ENCODE results near the gene PI4K2B. TPM values are rescaled to one million over a fixed set of nuclear protein-coding genes. Genes with fewer than 3 reads are reported as not detected.
"Not testable (repeated sequence)": the region's sequence is repeated elsewhere in the genome, so short reads cannot be mapped to it uniquely, and the experiment has no call there.

The PI4K2B gene
- total RNA-seq (2014; rRNA removed; shearing (Covaris generic)) = 13.5 and 14.6 TPM in 2 replicates
- polyA plus RNA-seq (2014; cell fraction: nucleus; rRNA removed) = 25.2 and 39.2 TPM in 2 replicates

DNA sequence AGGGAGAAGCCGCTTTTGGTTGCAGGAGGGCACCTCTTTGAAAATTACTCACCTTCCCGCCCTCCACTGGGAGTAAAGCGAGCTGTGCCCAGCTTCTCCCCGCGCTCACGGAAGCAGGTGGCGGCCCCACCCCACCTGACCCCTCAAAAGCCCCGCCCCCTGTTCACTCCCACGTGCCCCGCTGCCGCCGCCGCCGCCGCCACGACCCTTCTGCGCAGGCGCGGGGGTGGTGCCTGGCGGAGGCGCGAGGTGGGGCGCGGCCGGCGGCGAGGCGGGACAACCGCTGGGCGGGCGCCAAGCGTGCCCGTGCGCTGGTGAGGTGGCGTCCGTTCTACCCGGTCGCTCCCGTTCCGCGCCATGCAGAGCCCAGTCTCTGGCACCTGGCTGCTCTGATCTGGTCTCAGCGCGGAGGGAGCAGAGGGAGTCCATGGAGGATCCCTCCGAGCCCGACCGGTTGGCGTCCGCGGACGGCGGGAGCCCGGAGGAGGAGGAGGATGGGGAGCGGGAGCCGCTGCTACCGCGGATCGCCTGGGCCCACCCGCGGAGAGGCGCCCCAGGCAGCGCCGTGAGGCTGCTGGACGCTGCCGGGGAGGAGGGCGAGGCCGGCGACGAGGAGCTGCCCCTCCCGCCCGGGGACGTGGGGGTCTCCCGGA is at the start of gene PI4K2B:
Gene PI4K2B (plus strand): TSS at position 297 of the 653 bp plus-strand sequence. CDS start 131 bp downstream, at position 428.
- DNase-seq (ENCODE audit: extremely low read depth, low read depth) = peak; percentile 83

DNA sequence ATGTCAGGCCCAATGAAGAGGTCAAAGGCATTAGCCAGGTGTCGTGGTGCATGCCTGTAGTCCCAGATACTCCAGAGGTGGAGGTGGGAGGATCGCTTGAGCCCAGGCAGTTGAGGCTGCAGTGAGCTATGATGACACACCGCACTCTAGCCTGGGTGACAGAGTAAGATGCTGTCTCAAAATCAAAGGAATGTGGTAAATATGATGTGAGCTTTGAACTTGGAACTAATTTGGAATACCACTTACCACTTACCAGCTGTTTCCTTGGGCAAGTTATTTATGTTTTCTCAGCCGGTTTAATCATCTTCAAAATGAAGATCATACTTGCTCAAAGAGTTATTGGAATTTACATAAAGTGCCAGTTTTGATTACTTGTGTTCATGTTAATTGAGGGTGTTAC is 49.8 kb upstream of the PI4K2B start:
- no peak for DNase-seq (ENCODE audit: extremely low read depth, low read depth)

DNA sequence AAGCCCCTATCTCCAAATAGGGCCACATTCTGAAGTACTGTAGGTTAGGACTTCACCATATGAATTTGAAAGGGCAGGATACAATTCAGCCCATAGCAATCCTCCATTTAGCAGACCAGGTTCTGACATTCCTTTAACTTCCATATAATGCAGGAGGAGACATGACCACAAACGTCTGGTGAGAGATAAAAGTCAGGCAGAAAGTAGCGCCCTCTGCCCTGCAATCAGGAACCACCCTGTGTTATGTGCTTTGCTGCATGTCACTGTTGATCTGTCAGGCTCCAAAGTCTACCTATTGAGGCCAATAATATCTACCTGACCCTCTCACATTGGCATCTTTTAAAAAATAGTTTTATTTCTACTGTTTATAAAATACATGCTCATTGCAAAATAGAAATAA is 43.4 kb upstream of the PI4K2B start:
- no peak for DNase-seq (ENCODE audit: extremely low read depth, low read depth)

DNA sequence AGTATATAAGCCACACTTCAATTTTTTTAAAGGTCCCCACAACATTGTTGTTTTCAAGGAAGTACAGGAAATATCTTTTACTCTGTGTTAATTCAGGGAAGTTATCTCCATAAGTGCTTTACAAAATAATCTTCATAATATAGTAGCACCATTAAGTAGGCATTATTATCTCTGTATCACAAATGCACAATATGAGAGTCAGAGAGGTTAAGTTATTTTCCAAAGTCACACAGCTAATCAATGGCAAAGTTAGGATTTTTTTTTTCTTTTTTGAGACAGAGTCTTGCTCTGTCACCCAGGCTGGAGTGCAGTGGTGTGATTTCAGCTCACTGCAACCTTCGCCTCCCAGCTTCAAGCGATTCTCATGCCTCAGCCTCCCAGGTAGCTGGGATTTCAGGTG is 35.1 kb upstream of the PI4K2B start:
- no peak for DNase-seq (ENCODE audit: extremely low read depth, low read depth)

DNA sequence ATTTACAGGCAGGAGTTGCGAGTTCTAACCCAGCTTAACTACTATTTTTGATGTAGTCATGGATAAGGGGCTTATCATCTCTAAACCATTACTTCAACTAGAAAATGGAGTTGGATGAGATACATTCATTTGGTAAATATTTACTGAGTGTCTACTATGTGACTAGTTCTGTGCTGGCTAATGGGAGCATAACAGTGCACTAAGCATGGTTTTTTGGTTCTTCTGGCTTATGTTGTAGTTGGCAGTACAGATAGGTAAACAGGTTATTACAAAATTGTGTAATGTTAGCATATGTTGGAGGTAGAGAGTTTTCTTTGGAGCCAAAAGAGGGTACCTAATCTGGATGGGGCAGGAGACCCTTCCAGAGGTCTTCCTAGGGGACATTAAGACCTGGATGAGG is 25.8 kb upstream of the PI4K2B start:
- DNase-seq (ENCODE audit: extremely low read depth, low read depth) = no peak

DNA sequence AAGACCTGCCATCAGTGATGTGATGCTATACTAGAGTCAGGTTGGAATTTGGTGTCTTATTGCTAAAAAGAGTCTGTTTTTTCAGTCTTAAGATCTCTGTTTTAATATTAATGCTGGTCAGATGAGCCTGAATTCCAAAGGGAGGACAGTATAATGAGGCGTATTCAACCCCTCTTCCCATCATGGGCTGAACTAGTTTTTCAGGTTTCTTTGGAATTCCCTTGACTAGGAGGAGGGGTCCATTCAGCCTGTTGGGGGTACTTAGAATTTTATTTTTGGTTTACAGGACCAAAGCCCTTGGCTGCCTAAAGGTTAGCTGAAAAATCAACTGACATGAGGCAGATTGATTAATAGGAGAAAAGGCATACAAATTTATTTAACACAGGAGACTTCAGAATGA is 24.1 kb upstream of the PI4K2B start:
- no peak for DNase-seq (ENCODE audit: extremely low read depth, low read depth)

DNA sequence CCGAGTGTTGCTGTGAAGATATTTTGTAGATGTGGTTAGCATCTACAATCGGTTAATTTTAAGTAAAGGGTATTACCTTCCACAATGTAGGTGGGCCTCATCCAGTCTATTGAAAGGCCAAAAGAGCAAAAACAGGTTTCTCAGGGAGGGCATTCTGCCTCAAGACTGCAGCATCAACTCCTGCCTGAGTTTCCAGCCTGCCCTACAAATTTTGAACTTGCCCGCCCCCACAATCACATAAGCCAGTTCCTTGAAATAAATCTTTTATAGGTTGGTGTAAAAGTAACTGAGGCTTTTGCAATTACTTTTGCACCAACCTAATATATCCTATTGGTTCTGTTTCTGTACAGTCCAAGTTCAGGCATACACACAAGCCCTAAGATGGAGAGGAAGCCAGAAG is 22.1 kb upstream of the PI4K2B start:
- no peak for DNase-seq (ENCODE audit: extremely low read depth, low read depth)

DNA sequence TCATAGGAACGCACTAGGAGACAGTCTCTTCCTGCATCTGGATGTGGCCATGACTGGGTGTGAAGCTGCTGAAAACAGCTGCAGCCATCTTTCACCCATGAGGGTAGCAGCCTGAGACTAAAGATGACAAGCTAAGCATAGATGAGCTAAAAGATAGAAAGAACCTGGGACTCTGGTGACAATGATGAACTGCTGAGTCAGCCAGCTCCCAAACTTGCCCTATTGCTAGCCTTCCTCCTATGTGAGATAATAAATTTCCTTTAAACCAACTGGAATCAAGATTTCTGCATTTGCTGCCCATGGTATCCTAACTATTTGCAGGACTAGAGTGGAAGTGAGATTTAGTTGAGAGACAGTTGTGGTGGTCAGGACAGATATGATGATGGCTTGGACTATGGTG is 21.0 kb upstream of the PI4K2B start:
- DNase-seq (ENCODE audit: extremely low read depth, low read depth) = no peak

DNA sequence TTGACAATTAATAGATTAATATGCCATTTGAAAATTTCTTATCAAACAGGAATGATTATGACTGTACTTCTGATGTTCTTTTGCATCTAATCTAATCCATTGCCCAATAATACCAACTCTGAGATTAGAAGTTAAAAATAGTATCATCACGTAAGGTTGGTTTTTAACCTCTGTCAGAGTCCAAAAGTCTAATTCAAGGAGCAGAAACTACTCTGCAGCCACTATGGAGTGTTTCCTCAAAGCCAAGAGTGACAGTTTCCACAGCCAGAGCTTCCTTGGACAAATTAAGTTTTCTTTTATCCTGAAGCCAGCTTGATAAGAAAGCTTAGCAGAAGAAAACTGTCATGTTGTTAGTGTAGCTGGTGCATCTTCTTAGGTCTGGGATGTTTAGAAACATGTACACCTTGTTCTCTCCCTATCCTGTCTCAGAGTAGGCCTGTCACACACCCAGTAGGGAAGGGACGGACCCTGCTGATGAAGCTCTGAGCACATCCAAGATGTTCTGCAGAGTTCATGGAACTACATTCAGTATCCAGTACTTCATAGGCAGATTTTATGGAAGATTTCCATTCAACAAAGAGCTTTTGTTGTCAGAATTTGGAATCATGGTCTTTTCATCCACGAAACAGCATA is 20.4 kb upstream of the PI4K2B start:
- no peak for DNase-seq (ENCODE audit: extremely low read depth, low read depth)

DNA sequence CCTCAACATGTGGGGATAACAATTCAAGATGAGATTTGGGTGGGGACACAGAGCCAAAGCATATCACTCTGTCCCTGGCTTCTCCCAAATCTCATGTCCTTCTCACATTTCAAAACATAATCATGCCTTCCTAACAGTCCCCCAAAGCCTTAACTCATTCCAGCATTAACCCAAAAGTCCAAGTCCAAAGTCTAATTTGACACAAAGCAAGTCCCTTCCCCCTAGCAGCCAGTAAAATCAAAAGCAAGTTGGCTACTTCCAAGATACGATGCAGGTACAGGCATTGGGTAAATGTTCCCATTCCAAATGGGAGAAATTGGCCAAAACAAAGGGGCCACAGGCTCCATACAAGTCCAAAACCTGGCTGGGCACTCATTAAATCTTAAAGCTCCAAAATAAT is 19.1 kb upstream of the PI4K2B start:
- DNase-seq (ENCODE audit: extremely low read depth, low read depth) = not testable (repeated sequence)

DNA sequence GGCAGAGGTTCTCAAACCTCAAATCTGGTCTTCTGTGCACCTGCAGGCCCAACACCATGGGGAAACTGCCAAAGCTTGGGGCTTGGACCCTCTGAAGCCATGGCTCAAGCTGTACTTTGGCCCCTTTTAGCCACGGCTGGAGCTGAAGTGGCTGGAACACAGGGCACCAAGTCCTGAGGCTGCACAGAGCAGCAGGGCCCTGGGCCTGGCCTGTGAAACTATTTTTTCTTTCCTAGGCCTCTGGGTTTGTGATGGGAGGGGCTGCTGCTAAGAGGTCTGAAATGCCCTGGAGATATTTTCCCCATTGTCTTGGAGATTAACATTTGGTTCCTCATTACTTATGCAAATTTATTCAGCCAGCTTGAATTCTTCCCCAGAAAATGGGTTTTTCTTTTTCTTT is 18.3 kb upstream of the PI4K2B start:
- DNase-seq (ENCODE audit: extremely low read depth, low read depth) = no peak

DNA sequence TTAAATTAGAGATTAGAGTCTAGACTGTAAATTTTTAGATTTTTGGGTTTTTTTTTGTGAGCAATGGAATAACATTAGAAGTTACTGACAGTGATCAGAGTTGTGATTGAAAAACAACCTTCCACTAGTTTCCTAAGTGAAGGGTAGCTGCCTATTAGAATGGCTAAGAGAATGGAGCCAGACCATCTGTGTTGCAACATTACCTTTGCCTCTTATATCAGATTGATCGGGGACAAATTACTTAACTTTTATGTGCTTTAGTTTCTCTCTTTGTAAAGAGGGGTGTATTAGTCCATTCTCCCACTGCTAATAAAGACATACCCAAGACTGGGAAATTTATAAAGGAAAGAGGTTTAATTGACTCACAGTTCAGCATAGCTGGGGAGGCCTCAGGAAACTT is 12.5 kb upstream of the PI4K2B start:
- no peak for DNase-seq (ENCODE audit: extremely low read depth, low read depth)

DNA sequence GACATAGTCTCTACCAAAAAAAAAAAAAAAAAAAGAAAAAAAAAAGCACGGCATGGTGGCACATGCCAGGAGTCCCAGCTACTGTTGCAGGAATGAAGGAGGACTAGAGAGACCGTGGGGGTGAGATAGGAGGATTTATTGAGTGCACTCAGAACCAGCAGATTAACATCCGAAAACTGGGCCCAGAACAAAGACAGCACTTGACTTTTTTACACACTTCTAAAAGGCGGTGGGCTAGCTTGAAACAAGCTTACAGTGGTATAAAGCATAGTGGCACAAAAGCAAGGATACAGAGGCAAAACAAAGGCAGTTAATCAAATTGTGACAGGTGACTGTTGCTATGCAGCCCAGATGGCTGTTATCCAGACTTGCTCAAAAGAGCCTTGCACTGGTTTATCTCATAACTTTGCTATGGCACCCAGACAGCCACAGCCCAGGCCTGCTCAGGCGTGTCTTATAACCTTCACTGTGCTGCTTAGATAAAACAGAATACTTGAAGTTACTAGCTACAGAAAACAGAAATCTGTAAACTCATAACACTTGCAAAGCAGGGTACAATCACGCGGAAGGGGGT is 9.9 kb upstream of the PI4K2B start:
- no peak for DNase-seq (ENCODE audit: extremely low read depth, low read depth)

DNA sequence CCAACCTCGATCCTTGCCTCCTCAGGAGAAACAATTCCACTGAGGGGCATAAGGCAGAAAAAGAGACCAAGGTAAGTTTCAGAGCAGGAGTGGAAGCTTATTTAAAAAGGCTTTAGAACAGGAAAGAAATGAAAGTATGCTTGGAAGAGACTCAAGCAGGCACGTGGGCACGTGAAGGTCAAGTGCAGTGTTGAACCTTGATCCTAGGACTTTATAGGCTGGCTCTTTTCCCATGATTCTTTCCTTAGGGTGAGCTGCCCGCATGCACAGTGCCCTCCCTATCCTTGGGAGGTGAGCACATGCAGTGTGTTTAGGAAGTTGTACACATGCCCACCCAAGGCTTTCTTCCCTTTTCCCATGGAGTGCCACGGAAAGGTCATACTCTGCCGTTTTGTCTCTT is 4.0 kb upstream of the PI4K2B start:
- no peak for DNase-seq (ENCODE audit: extremely low read depth, low read depth)

DNA sequence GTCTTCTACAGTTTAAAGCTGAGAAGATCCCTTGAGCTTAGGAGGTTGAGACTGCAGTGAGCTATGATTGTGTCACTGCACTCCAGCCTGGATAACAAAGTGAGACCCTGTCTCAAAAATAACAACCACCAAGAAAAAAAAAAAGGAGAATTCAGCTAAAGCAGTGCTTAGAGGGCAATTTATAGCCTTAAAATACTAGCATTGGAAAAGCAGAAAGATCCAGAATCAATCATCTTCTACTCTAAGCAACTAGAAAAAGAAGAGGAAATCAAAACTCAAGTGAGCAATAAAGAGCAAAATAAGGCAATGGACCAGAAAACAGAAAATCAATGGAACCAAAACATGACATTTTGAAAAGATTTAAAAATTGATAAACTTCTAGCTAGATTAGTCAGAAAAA is 639 bp upstream of the PI4K2B start:
- DNase-seq (ENCODE audit: extremely low read depth, low read depth) = no peak

DNA sequence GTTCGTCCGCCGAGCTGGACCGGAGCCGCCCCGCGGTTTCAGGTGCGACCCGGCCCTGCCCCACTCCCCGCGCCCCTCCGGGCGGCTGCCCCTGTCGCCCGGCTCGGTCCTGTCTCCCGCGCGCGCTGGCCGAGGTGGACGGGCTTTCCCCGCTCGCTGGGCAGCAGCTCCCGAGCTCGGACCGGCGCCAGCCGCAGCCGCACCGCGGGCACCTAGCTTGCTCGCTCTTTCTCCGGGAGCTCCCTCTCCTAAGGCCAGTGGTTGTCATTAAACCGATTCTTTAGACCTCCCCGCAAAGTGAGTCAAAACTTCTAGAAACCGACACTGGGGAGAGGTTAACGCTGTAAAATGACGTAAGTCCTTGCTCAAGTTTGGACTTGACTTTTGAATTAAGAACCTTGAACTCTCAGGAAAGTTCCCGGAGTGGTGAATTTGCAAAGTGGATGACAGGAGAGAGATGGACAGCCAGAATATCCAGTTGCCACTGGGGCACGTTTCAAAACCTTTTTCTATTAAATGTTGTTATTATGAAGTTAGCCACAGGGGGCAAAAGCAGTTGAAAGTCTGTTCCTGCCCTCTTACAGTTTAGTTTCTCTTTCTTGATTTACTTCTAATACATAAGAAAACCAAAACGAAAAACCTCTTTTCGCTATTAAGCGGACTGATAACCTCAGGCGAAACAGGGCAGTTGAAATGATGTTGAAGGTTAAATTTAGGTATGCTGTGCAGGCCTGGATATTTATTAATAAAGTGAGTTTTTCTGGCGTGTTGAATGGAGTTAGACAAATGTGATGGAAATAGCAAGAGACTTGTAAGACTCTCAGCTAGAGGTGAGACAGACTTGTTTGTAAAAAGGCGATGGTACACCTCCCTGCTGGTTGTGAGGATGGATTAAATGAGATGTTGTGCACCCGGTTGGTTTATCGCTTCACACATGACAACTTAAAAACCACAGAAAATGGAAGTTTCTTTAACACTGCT is 847 bp downstream of the PI4K2B start:
- DNase-seq (ENCODE audit: extremely low read depth, low read depth) = peak; percentile 64

DNA sequence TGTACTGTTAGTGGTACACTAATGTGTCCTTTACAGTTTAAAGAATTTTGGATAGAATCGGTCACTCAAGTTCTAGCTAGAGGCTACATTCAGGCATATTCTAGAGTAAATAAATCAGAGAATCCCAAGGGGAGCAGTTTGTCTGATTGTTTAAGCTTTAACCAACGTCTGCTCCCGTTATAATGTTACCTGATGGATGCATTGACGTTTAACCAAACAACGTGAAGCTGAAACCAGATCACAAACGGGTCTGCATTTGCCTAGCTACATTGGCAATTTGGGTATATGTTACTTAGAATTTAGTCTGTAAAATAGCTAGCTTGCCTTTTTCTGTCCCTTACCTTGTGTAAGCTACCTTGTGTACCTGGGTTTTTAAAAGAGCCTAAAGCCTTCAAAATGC is 1.6 kb downstream of the PI4K2B start:
- no peak for DNase-seq (ENCODE audit: extremely low read depth, low read depth)

DNA sequence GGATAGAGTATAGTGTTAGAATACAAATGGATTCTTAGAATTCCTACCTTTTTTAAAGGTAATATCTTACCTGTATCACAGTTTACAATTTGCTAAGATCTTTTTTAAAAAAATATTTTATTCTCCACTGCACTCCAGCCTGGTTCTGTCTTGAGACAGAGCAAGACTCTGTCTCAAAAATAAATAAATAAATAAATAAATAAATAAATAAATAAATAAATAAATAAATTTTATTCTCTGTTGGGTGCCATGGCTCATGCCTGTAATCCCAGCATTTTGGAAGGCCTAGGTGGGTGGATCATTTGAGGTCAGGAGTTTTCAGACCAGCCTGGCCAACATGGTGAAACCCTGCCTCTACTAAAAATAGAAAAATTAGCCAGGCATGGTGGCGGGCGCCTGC is 2.2 kb downstream of the PI4K2B start:
- not testable (repeated sequence) for DNase-seq (ENCODE audit: extremely low read depth, low read depth)

DNA sequence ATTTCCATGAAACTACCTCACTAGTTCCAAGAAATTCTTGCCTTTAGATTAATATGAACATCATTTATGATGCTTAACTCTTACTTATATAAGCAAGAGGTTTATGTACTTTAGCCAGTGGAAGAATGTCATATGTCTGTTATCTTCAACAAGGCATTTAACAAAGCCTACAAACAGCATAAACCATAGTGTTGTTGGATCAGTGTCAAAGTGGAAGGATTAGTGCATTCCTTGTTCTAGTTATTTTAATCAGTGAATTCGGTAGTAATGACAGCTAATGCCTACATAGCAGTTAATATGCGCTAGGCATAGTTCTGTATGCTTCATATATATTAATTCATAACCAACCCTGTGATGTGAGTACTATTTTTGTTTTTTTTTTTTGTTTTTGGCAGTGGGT is 3.1 kb downstream of the PI4K2B start:
- no peak for DNase-seq (ENCODE audit: extremely low read depth, low read depth)

DNA sequence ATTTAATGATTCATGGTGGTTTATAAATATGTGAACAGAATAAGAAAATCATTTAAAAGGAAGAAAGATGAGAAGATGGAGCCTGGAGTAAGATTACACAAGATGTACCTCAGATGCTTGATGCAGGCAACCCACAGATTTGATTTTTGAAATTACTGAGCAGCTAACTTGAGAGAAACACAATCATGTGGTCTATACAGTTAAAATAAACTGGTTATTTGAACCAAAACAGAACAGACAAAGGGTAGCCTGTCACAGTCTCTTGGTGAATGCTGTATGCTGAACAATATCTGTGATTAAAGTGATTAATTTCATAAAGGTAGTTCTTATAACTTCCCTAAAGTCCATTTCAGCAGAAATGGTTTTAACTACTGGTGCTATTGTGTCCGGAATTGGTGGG is 4.2 kb downstream of the PI4K2B start:
- no peak for DNase-seq (ENCODE audit: extremely low read depth, low read depth)

DNA sequence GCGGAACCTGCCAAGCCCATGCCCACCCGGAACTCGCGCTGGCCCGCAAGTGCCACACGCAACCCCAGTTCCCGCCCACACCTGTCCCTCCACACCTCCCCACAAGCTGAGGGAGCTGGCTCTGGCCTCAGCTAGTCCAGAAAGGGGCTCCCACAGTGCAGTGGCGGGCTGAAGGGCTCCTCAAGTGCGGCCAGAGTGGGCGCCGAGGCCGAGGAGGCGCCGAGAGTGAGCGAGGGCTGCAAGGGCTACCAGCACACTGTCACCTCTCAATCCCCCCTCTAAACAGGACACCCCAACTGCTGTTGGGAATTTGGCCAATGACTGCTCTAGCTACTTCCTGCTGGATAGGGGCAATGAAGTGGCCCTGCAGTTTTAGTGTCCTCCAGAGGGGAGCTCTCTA is 5.7 kb downstream of the PI4K2B start:
- not testable (repeated sequence) for DNase-seq (ENCODE audit: extremely low read depth, low read depth)

Measured in NCI-H460 (cell line).